Panc1 (cell line): ENCODE results near the gene NAAA. TPM values are rescaled to one million over a fixed set of nuclear protein-coding genes. Genes with fewer than 3 reads are reported as not detected.

Experiments
- ATAC-seq: fragments of 200-7000 bp; cut with Tn5 transposase; 2 replicates; pipeline ENCODE4 v1.9.1; 2020; ENCODE audit warnings: mild to moderate bottlenecking, moderate library complexity
- BruUV-seq: library from RNA; stranded (reverse); fragments of 400-500 nt; replicated peaks from 2 replicates; lab custom pipeline; 2021; lab: Mats Ljungman, UMichigan
- CTCF ChIA-PET: fragments of 300-600 bp; sonication (Branson Sonifier 250); formaldehyde crosslinking; loops from one replicate; lab custom pipeline; 2022; ENCODE audit warnings: antibody characterized with exemption; lab: Charles Lee
- POLR2A ChIA-PET: fragments of 300-600 bp; sonication (Branson Sonifier 250); formaldehyde crosslinking; loops from one replicate; lab custom pipeline; 2022; ENCODE audit warnings: antibody characterized with exemption; lab: Charles Lee
- DNase-seq: peaks from one replicate; pipeline ENCODE4 v3.0.0-alpha.2; 2010; ENCODE audit warnings: low read depth, low spot score
- H3K27ac ChIP-seq: 2 replicates; pipeline ENCODE4 v1.5.1; 2011; ENCODE audit warnings: mild to moderate bottlenecking, low read length, inconsistent platforms
- H3K27me3 ChIP-seq: fragments of 200-500 bp; sonication (Bioruptor generic); 2 replicates; pipeline ENCODE4 v1.6.0; 2014; ENCODE audit warnings: low read length, inconsistent platforms; ENCODE audit not compliant: control insufficient read depth, insufficient read depth
- H3K36me3 ChIP-seq: fragments of 200-500 bp; sonication (Bioruptor generic); 2 replicates; pipeline ENCODE4 v1.5.1; 2014; ENCODE audit warnings: inconsistent platforms, mild to moderate bottlenecking, low read length, moderate library complexity; ENCODE audit not compliant: control insufficient read depth, insufficient read depth
- H3K4me1 ChIP-seq: 2 replicates; pipeline ENCODE4 v1.5.1; 2011; ENCODE audit warnings: inconsistent platforms, mild to moderate bottlenecking, low read length, moderate library complexity; ENCODE audit not compliant: control insufficient read depth, insufficient read depth
- H3K4me3 ChIP-seq, 2 experiments: 2 replicates each; pipeline ENCODE4 v1.5.1; 2011 to 2012; ENCODE audit warnings: low read depth in 2 of 2, low read length in 2 of 2, mild to moderate bottlenecking in 2 of 2, inconsistent platforms in 1 of 2, moderate library complexity in 1 of 2
- H3K9me3 ChIP-seq: fragments of 200-500 bp; sonication (Bioruptor generic); 2 replicates; pipeline ENCODE4 v1.5.1; 2014; ENCODE audit warnings: low read depth, mild to moderate bottlenecking, inconsistent platforms, low read length, moderate library complexity; ENCODE audit not compliant: control insufficient read depth, insufficient read depth
- CTCF ChIP-seq: fragments of 450-650 bp; IDR thresholded peaks from 2 replicates; pipeline ENCODE4 v1.5.1; 2017; ENCODE audit warnings: mild to moderate bottlenecking
- POLR2AphosphoS5 ChIP-seq: IDR thresholded peaks from 2 replicates; pipeline ENCODE4 v1.6.1; 2012; ENCODE audit warnings: mild to moderate bottlenecking, low read depth, low read length, moderate library complexity
- REST ChIP-seq, 2 experiments: IDR thresholded peaks; 2 replicates each; pipeline ENCODE4 v1.6.1; 2011 to 2012; ENCODE audit warnings: low read depth in 2 of 2, control low read depth in 1 of 2, low read length in 1 of 2, mild to moderate bottlenecking in 1 of 2, moderate library complexity in 1 of 2; ENCODE audit not compliant: insufficient read depth in 1 of 2
- SIN3A ChIP-seq: IDR thresholded peaks from 2 replicates; pipeline ENCODE4 v1.6.1; 2012; ENCODE audit warnings: low read depth, mild to moderate bottlenecking, low read length, moderate library complexity, borderline replicate concordance; ENCODE audit not compliant: insufficient read depth
- TCF7L2 ChIP-seq: IDR thresholded peaks from 2 replicates; pipeline ENCODE4 v1.6.1; 2011; ENCODE audit warnings: mild to moderate bottlenecking, low read depth, low read length, inconsistent platforms
- in situ Hi-C: cut with HindIII; loops from 2 replicates; pipeline ENCODE4 v1.10.0; 2016; ENCODE audit warnings: low sequenced_read_pairs, low pct_unique_long_range_greater_than_20kb
- intact Hi-C: fragments of 100-400 bp; cut with micrococcal nuclease; formaldehyde crosslinking; loops from one replicate; pipeline ENCODE4 v1.10.0; 2022; ENCODE audit not compliant: unreplicated experiment
- total RNA-seq: library from RNA; stranded (reverse); gene quantifications from one replicate; pipeline ENCODE4 v1.2.1, GENCODE V29; 2021; ENCODE audit not compliant: unreplicated experiment

NAAA gene
- total RNA-seq, 1 experiment from 2014 or later, result 11.9 TPM

GRCh38 chr4:75985116-75985515 is 44.3 kb upstream of the NAAA start:
- Histone ChIP-seq H3K9me3 (no peaks in the 10 kb centered on the region), H3K36me3 (peaks cover under 1% of the 10 kb centered on the region; the same call in 1 of the 2 replicates), H3K4me3 (no peak overlapping the region), H3K27me3 (no peaks in the 10 kb centered on the region), H3K4me1 (peaks cover 6% of the 10 kb centered on the region), H3K27ac (no peak overlapping the region)
- intact Hi-C loops (no loop called here), in situ Hi-C loops (no loop called here)
- CTCF ChIA-PET, result no interaction called here
- POLR2A ChIA-PET, result no interaction called here
- no TSS peak for BruUV-seq
- DNase-seq, result no peak
- ATAC-seq, result no peak
- TF ChIP-seq CTCF, result no peak
- no peak for TF ChIP-seq SIN3A
- TF ChIP-seq TCF7L2, result no peak
- TF ChIP-seq POLR2AphosphoS5, result no peak
- no peak for TF ChIP-seq REST (IDR thresholded peaks at IDR 0.05; ENCODE audit: insufficient read depth in 1 of 2, low read depth in 2 of 2, low read length in 1 of 2)

DNA sequence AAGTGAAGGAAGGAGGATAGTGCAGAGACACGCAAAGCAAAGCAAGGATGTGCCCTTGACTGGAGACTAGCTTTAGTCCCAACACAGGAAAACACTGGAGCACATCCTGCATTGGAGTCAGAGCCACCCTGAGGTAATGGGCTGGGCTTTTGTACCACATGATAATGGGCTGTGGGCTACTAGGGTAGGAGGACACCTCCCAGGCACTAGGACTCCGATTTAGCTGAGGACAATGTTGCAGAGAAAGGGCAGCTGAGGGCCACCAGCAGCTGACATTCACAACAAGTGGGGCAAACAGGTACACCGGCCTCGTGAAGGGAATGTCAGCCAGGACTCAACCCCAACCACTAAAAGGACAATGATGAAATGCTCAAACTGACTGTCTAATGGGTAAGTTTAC is 39.8 kb upstream of the NAAA start:
- ATAC-seq (no peak), DNase-seq (no peak)
- intact Hi-C loops, result no loop called here
- in situ Hi-C loops, result no loop called here
- Histone ChIP-seq H3K36me3 (peaks cover 17% of the 10 kb centered on the region), H3K27me3 (no peaks in the 10 kb centered on the region), H3K27ac (no peak overlapping the region), H3K4me3 (no peak overlapping the region), H3K9me3 (no peaks in the 10 kb centered on the region), H3K4me1 (no peaks in the 10 kb centered on the region)
- TF ChIP-seq SIN3A, result no peak
- TF ChIP-seq REST (IDR thresholded peaks at IDR 0.05; ENCODE audit: insufficient read depth in 1 of 2, low read depth in 2 of 2, low read length in 1 of 2), result no peak
- TF ChIP-seq CTCF, result no peak
- TF ChIP-seq POLR2AphosphoS5, result no peak
- TF ChIP-seq TCF7L2, result no peak
- no TSS peak for BruUV-seq
- CTCF ChIA-PET, result no interaction called here
- POLR2A ChIA-PET, result no interaction called here
